Myometrial cell (primary cell): ENCODE data around the gene IGFBP1. TPM values are rescaled to one million over a fixed set of nuclear protein-coding genes. Genes with fewer than 3 reads are reported as not detected.

Experiments
- total RNA-seq: library from RNA; depleted of rRNA; stranded (reverse); fragments of >200 nt; gene quantifications from 2 replicates; pipeline ENCODE4 v1.2.3, GENCODE V29; 2015

IGFBP1 gene
- not detected in 2 replicates for total RNA-seq

DNA sequence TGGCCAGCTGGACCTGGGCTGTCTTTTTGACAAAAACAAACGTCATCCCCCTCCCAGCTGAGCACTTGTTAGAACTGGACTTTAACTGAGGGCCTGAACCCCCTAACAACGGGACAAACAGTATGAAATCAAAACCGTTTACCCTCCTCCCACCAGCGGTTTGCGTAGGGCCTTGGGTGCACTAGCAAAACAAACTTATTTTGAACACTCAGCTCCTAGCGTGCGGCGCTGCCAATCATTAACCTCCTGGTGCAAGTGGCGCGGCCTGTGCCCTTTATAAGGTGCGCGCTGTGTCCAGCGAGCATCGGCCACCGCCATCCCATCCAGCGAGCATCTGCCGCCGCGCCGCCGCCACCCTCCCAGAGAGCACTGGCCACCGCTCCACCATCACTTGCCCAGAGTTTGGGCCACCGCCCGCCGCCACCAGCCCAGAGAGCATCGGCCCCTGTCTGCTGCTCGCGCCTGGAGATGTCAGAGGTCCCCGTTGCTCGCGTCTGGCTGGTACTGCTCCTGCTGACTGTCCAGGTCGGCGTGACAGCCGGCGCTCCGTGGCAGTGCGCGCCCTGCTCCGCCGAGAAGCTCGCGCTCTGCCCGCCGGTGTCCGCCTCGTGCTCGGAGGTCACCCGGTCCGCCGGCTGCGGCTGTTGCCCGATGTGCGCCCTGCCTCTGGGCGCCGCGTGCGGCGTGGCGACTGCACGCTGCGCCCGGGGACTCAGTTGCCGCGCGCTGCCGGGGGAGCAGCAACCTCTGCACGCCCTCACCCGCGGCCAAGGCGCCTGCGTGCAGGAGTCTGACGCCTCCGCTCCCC lies at the start of gene IGFBP1:
Gene IGFBP1 (plus strand): TSS at position 304 of the 808 bp plus-strand sequence. CDS start 165 bp downstream, at position 469.

DNA sequence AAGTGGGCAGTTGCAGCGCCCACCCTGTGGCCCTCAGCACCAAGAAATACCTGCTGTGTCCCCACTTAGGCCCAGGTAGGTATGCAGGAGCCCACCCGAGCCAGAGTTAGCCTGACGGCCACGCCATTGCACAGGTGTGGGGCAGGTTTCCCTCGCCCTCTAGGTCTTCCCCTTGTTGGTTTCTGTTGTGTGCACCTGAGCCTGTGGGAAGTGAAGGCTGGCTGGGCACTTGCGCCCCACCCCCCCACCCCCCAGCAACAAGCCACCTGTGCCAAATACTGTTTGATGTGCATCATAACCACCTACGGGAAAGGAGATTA lies 15.3 kb upstream of the IGFBP1 start, which contains the start of gene CCDC201:
Gene CCDC201 (minus strand): TSS at position 48 of the 320 bp plus-strand sequence. CDS start 75 bp downstream, outside the sequence.

DNA sequence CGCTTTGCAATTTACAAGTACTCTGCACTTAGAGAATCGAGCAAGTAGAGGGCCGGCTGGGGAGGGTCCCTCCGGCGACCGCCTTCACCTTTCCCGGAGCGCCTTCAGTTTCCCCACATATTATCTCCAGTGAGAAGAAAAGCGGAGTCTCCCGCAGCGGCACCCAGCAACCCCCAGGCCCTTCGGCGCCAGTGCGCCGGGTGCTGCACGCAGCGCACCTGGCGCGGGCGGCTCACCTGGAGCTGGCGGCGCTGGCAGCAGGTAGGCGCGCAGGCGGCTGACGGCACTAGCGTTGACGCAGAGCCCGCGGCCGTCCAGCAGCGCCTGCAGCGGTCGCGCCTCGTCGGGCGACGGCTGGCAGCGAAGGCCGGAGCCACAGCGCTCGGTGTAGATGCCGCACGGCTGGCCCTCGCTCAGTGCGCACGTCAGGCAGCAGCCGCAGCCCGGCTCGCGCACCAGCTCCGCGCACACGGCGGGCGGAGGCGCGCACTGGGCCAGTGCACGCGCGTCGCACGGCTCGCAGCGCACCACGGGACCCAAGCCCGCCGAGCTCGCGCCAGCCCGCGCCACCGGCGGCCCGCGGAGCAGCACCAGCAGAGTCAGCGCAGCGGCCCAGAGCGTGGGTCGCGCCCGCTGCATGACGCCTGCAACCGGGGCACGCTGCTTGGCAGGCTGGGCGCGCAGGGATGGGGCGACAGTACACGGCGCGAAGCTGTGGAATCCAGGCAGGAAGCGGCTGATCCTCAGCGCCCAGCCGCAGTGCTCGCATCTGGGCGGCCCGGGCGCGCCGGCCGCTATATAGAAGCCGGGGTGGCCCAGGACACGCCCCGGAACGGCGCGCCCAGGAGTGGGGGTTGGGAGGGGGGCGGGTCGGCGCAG lies 32.5 kb downstream of the IGFBP1 start, which contains the start of gene IGFBP3:
Gene IGFBP3 (minus strand): TSS at position 771 of the 879 bp plus-strand sequence. CDS start 132 bp downstream, at position 639.

Other genes with a start within 250 kb of the IGFBP1 start
- gene CCDC201, start 15.4 kb upstream of the IGFBP1 start, total RNA-seq: not detected in 2 replicates
- gene IGFBP3, start 32.8 kb downstream of the IGFBP1 start, total RNA-seq: 13.8 and 15.6 TPM in 2 replicates